ENCODE data around the gene MFRP.

DNA sequence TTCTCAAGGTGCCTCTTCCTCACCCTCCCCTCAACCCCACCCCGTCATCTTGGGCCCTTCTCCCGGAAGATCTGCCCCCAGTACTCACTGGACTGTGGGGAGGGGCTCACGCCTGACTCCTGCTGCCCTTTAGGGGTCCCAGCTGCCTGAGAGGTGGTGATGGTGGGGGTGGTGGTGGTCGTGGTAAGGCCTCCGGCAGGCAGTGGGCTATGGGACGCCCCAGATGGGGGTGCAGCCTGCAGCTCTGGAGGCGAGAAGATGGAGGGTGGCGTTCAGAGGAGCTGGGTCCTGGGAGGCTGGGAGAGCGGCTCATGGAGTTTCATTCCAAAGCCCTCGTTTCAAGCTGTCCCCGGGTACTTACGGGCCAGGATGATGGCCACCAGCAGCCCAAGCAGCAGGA, 820 bp downstream of the MFRP start:
- TF ChIP-seq, protein P1, sequence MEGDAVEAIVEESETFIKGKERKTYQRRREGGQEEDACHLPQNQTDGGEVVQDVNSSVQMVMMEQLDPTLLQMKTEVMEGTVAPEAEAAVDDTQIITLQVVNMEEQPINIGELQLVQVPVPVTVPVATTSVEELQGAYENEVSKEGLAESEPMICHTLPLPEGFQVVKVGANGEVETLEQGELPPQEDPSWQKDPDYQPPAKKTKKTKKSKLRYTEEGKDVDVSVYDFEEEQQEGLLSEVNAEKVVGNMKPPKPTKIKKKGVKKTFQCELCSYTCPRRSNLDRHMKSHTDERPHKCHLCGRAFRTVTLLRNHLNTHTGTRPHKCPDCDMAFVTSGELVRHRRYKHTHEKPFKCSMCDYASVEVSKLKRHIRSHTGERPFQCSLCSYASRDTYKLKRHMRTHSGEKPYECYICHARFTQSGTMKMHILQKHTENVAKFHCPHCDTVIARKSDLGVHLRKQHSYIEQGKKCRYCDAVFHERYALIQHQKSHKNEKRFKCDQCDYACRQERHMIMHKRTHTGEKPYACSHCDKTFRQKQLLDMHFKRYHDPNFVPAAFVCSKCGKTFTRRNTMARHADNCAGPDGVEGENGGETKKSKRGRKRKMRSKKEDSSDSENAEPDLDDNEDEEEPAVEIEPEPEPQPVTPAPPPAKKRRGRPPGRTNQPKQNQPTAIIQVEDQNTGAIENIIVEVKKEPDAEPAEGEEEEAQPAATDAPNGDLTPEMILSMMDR (IDR thresholded peaks at IDR 0.05): no peak
- TF ChIP-seq POLR2A (IDR thresholded peaks at IDR 0.05): no peak

All from thyroid gland (tissue), 4 donors.